ENCODE measurements around the gene SLITRK1.

The SLITRK1 gene

GRCh38 chr13:83865161-83866137 is 16.8 kb downstream of the SLITRK1 start:
- no peak for DNase-seq

GRCh38 chr13:83853771-83854170 is 28.5 kb downstream of the SLITRK1 start:
- no peak for DNase-seq

GRCh38 chr13:83845106-83845505 is 37.2 kb downstream of the SLITRK1 start:
- no peak for DNase-seq

GRCh38 chr13:83839146-83839545 is 43.1 kb downstream of the SLITRK1 start:
- no peak for DNase-seq

- no peak for DNase-seq
These were observed 50.5 kb downstream of the SLITRK1 start for GRCh38 chr13:83831796-83832195.

GRCh38 chr13:83829810-83830209 is 52.5 kb downstream of the SLITRK1 start:
- DNase-seq: no peak

- no peak for DNase-seq
These were observed 54.9 kb downstream of the SLITRK1 start for GRCh38 chr13:83827338-83827737.
